C4-2B (cell line): ENCODE results near the gene EFCAB13.

Experiments used
- CTCF ChIP-seq: fragments of 450-650 bp; conservative IDR thresholded peaks from 2 replicates; pipeline ENCODE4 v1.5.1; 2017; ENCODE audit warnings: mild to moderate bottlenecking
- ZFX ChIP-seq: fragments of 450-650 bp; IDR thresholded peaks from 2 replicates; pipeline ENCODE4 v1.6.1; 2017

DNA sequence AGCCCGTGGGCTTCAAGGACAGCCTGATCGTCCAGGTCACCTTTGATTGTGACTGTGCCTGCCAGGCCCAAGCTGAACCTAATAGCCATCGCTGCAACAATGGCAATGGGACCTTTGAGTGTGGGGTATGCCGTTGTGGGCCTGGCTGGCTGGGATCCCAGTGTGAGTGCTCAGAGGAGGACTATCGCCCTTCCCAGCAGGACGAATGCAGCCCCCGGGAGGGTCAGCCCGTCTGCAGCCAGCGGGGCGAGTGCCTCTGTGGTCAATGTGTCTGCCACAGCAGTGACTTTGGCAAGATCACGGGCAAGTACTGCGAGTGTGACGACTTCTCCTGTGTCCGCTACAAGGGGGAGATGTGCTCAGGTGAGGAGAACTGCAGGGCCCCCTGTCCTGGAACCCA, 31.5 kb upstream of the EFCAB13 start:
- no peak for TF ChIP-seq CTCF
- no peak for TF ChIP-seq ZFX
